H9 (cell line): Measurements from ENCODE around the gene THSD7A. TPM values are rescaled to one million over a fixed set of nuclear protein-coding genes. Genes with fewer than 3 reads are reported as not detected.

Source experiments
- DNase-seq: peaks from one replicate; pipeline ENCODE4 v3.0.0-alpha.2; 2017
- H2AFZ ChIP-seq: one replicate; pipeline ENCODE4 v1.6.1; 2013; ENCODE audit warnings: mild to moderate bottlenecking, low read length, control low read depth, moderate library complexity
- H2AK5ac ChIP-seq: 2 replicates; pipeline ENCODE4 v1.6.1; 2013; ENCODE audit warnings: low read length, control low read depth, mixed read lengths; ENCODE audit not compliant: insufficient read length
- H2BK120ac ChIP-seq: one replicate; pipeline ENCODE4 v1.6.1; 2013; ENCODE audit warnings: low read depth, mild to moderate bottlenecking, low read length, control low read depth, inconsistent platforms; ENCODE audit not compliant: poor library complexity, severe bottlenecking
- H2BK12ac ChIP-seq: 2 replicates; pipeline ENCODE4 v1.6.1; 2013; ENCODE audit warnings: low read length, control low read depth, mixed read lengths, low read depth; ENCODE audit not compliant: insufficient read length
- H2BK15ac ChIP-seq: 2 replicates; pipeline ENCODE4 v1.6.1; 2013; ENCODE audit warnings: low read depth, low read length, control low read depth
- H2BK20ac ChIP-seq: one replicate; pipeline ENCODE4 v1.6.1; 2013; ENCODE audit warnings: low read depth, mild to moderate bottlenecking, low read length, control low read depth, inconsistent platforms; ENCODE audit not compliant: poor library complexity, severe bottlenecking
- H2BK5ac ChIP-seq: 2 replicates; pipeline ENCODE4 v1.6.1; 2013; ENCODE audit warnings: low read length, control low read depth, mixed read lengths; ENCODE audit not compliant: insufficient read length
- H3K14ac ChIP-seq: 2 replicates; pipeline ENCODE4 v1.6.1; 2013; ENCODE audit warnings: low read length, control low read depth; ENCODE audit not compliant: insufficient read depth
- H3K18ac ChIP-seq: 2 replicates; pipeline ENCODE4 v1.6.1; 2013; ENCODE audit warnings: low read depth, mild to moderate bottlenecking, mixed read lengths, low read length, control low read depth; ENCODE audit not compliant: insufficient read length
- H3K23ac ChIP-seq: 2 replicates; pipeline ENCODE4 v1.6.1; 2013; ENCODE audit warnings: low read length, control low read depth, mixed read lengths, low read depth; ENCODE audit not compliant: insufficient read length
- H3K23me2 ChIP-seq: 2 replicates; pipeline ENCODE4 v1.6.1; 2013; ENCODE audit warnings: low read depth, mild to moderate bottlenecking, mixed read lengths, low read length, control low read depth; ENCODE audit not compliant: insufficient read length, poor library complexity, severe bottlenecking
- H3K27ac ChIP-seq: 2 replicates; pipeline ENCODE4 v1.5.1; 2013; ENCODE audit warnings: low read length, control low read depth, mixed read lengths, low read depth; ENCODE audit not compliant: insufficient read length
- H3K27me3 ChIP-seq: 2 replicates; pipeline ENCODE4 v1.6.1; 2013; ENCODE audit warnings: low read length, control low read depth, inconsistent platforms; ENCODE audit not compliant: insufficient read depth
- H3K4ac ChIP-seq: 2 replicates; pipeline ENCODE4 v1.6.1; 2013; ENCODE audit warnings: low read depth, mild to moderate bottlenecking, control low read depth, inconsistent platforms, low read length, moderate library complexity
- H3K4me1 ChIP-seq: 2 replicates; pipeline ENCODE4 v1.6.1; 2013; ENCODE audit warnings: low read length, control low read depth, inconsistent platforms; ENCODE audit not compliant: insufficient read depth
- H3K4me2 ChIP-seq: 2 replicates; pipeline ENCODE4 v1.6.1; 2013; ENCODE audit warnings: low read length, control low read depth, mixed read lengths; ENCODE audit not compliant: insufficient read length, insufficient read depth
- H3K56ac ChIP-seq: 2 replicates; pipeline ENCODE4 v1.6.1; 2013; ENCODE audit warnings: low read depth, mild to moderate bottlenecking, mixed read lengths, low read length, control low read depth; ENCODE audit not compliant: insufficient read length
- H3K79me1 ChIP-seq: 2 replicates; pipeline ENCODE4 v1.6.1; 2013; ENCODE audit warnings: low read depth, mild to moderate bottlenecking, moderate library complexity, low read length, control low read depth, inconsistent platforms; ENCODE audit not compliant: insufficient read depth, poor library complexity, severe bottlenecking
- H3K79me2 ChIP-seq: 2 replicates; pipeline ENCODE4 v1.6.1; 2013; ENCODE audit warnings: low read length, control low read depth, inconsistent platforms; ENCODE audit not compliant: insufficient read depth
- H3K9ac ChIP-seq: 2 replicates; pipeline ENCODE4 v1.6.1; 2013; ENCODE audit warnings: low read length, control low read depth, mixed read lengths; ENCODE audit not compliant: insufficient read length; ENCODE audit errors: extremely low read depth
- H3K9me3 ChIP-seq: one replicate; pipeline ENCODE4 v1.6.1; 2013; ENCODE audit warnings: low read depth, low read length, inconsistent platforms; ENCODE audit not compliant: control insufficient read depth
- H3T11ph ChIP-seq: one replicate; pipeline ENCODE4 v1.6.1; 2013; ENCODE audit warnings: mild to moderate bottlenecking, low read length, control low read depth, inconsistent platforms
- H4K20me1 ChIP-seq: one replicate; pipeline ENCODE4 v1.6.1; 2013; ENCODE audit not compliant: control insufficient read depth, insufficient read length, insufficient read depth
- H4K5ac ChIP-seq: 2 replicates; pipeline ENCODE4 v1.6.1; 2013; ENCODE audit warnings: low read depth, mild to moderate bottlenecking, mixed read lengths, low read length, control low read depth; ENCODE audit not compliant: insufficient read length
- H4K8ac ChIP-seq: replicated peaks from 2 replicates; pipeline ENCODE4 v1.6.1; 2013; ENCODE audit warnings: low read length, control low read depth, mixed read lengths, low read depth; ENCODE audit not compliant: insufficient read length
- H4K91ac ChIP-seq: 2 replicates; pipeline ENCODE4 v1.6.1; 2013; ENCODE audit warnings: low read depth, mild to moderate bottlenecking, moderate library complexity, mixed read lengths, low read length, control low read depth; ENCODE audit not compliant: insufficient read length
- H3K27ac Mint-ChIP-seq, 3 experiments: 2 replicates in 2 of 3; 3 replicates in 1 of 3; pipeline ENCODE4 v1.8.0; 2020 to 2021; ENCODE audit warnings: mixed read lengths in 3 of 3, mild to moderate bottlenecking in 1 of 3, moderate library complexity in 1 of 3
- H3K27me3 Mint-ChIP-seq: 2 replicates; pipeline ENCODE4 v1.8.0; 2021; ENCODE audit warnings: low read depth, mild to moderate bottlenecking, moderate library complexity, mixed read lengths
- H3K36me3 Mint-ChIP-seq, 3 experiments: 2 replicates in 2 of 3; 3 replicates in 1 of 3; pipeline ENCODE4 v1.8.0; 2020 to 2021; ENCODE audit warnings: low read depth in 3 of 3, mixed read lengths in 3 of 3; ENCODE audit not compliant: insufficient read depth in 1 of 3
- H3K4me1 Mint-ChIP-seq, 2 experiments: 2 replicates each; pipeline ENCODE4 v1.8.0; 2020; ENCODE audit warnings: mixed read lengths in 2 of 2
- H3K4me3 Mint-ChIP-seq, 2 experiments: 2 replicates in 1 of 2; 3 replicates in 1 of 2; pipeline ENCODE4 v1.8.0; 2020 to 2021; ENCODE audit warnings: mild to moderate bottlenecking in 2 of 2, mixed read lengths in 2 of 2, moderate library complexity in 1 of 2
- H3K9me3 Mint-ChIP-seq, 2 experiments: 2 replicates in 1 of 2; 3 replicates in 1 of 2; pipeline ENCODE4 v1.8.0; 2020; ENCODE audit warnings: mild to moderate bottlenecking in 2 of 2, mixed read lengths in 2 of 2, moderate library complexity in 1 of 2
- CTCF ChIP-seq: fragments of 200-600 bp; sonication (generic); conservative IDR thresholded peaks from 3 replicates; pipeline ENCODE4 v1.8.0; 2021; ENCODE audit warnings: antibody characterized with exemption, mild to moderate bottlenecking
- WGBS: extraction: QIAGEN DNeasy Blood & Tissue Kit; methylation state at CpG from one replicate; pipeline ENCODE4 v1.1.7; 2013; ENCODE audit warnings: missing lambda C conversion rate, low lambda C conversion rate, mixed read lengths; ENCODE audit not compliant: insufficient read length; ENCODE audit errors: extremely low coverage; 5-methylcytosine and 5-hydroxymethylcytosine counted together
- total RNA-seq: library from RNA; stranded (reverse); gene quantifications from 2 replicates; pipeline ENCODE4 v1.2.1, GENCODE V29; 2021

THSD7A gene
- total RNA-seq, 1 experiment from 2014 or later, result 0.42 TPM

- H2BK120ac ChIP-seq, result no peak overlapping the region
- H4K5ac ChIP-seq, result no peak overlapping the region
- Mint-ChIP-seq H3K36me3 (no peaks in the 10 kb centered on the region), H3K4me3 (no peak overlapping the region), H3K9me3 (no peaks in the 10 kb centered on the region), H3K27ac (no peak overlapping the region; a peak in 1 of 7 replicates), H3K4me1 (no peaks in the 10 kb centered on the region), H3K27me3 (no peaks in the 10 kb centered on the region)
- no peaks in the 10 kb centered on the region for H3K9me3 ChIP-seq
- no peak overlapping the region for H3K27ac ChIP-seq
- no peaks in the 10 kb centered on the region for H3K79me2 ChIP-seq
- H2AFZ ChIP-seq, result no peak overlapping the region
- no peak overlapping the region for H2BK5ac ChIP-seq
- H2BK12ac ChIP-seq, result no peak overlapping the region
- H4K8ac ChIP-seq, result no peak overlapping the region
- no peak overlapping the region for H3K4me2 ChIP-seq
- H3K4ac ChIP-seq, result no peak overlapping the region
- no peaks in the 10 kb centered on the region for H3K23me2 ChIP-seq
- H3K14ac ChIP-seq, result no peak overlapping the region
- H2AK5ac ChIP-seq, result no peak overlapping the region
- WGBS, result no CpG with 5 or more reads among the region's 2 CpGs
- H3K23ac ChIP-seq, result no peak overlapping the region
- H3K79me1 ChIP-seq, result no peaks in the 10 kb centered on the region
- H3K56ac ChIP-seq, result no peak overlapping the region
- H3K27me3 ChIP-seq, result no peaks in the 10 kb centered on the region
- H2BK15ac ChIP-seq, result no peak overlapping the region
- no peaks in the 10 kb centered on the region for H4K20me1 ChIP-seq
- no peak for DNase-seq
- no peak overlapping the region for H2BK20ac ChIP-seq
- no peaks in the 10 kb centered on the region for H3K4me1 ChIP-seq
- no peak for TF ChIP-seq CTCF
- no peak overlapping the region for H3T11ph ChIP-seq
- H4K91ac ChIP-seq, result no peak overlapping the region
- H3K9ac ChIP-seq, result no peak overlapping the region
- no peak overlapping the region for H3K18ac ChIP-seq
Observed at GRCh38 chr7:11587048-11587447, 244.9 kb downstream of the THSD7A start.
